ENCODE data around the gene CLEC2A.

DNA sequence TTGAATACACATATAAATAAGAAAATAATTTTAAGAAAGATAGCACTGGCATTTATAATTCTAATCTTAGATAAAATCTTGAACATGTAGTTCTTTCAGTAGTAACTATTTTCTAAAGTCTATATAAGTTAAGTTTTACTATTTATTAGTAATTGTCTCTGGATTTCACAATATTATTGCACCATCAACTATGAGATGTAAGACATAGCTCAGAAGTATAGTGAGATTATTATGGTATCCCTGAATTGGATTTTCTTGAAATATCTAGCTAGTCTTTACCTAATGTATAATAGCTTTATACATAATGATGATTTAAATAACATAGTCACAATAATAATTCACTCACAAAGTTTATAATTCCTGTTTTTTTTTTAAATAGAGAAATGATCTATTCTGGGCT, 45.7 kb upstream of the CLEC2A start:
- TF ChIP-seq, protein P1, sequence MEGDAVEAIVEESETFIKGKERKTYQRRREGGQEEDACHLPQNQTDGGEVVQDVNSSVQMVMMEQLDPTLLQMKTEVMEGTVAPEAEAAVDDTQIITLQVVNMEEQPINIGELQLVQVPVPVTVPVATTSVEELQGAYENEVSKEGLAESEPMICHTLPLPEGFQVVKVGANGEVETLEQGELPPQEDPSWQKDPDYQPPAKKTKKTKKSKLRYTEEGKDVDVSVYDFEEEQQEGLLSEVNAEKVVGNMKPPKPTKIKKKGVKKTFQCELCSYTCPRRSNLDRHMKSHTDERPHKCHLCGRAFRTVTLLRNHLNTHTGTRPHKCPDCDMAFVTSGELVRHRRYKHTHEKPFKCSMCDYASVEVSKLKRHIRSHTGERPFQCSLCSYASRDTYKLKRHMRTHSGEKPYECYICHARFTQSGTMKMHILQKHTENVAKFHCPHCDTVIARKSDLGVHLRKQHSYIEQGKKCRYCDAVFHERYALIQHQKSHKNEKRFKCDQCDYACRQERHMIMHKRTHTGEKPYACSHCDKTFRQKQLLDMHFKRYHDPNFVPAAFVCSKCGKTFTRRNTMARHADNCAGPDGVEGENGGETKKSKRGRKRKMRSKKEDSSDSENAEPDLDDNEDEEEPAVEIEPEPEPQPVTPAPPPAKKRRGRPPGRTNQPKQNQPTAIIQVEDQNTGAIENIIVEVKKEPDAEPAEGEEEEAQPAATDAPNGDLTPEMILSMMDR (conservative IDR thresholded peaks at IDR 0.05) = no peak
- no peak for TF ChIP-seq EZH2 (IDR thresholded peaks at IDR 0.05; ENCODE audit: low read depth)
